ENCODE measurements around the gene CCDC87.
"Not testable (repeated sequence)": the region's sequence is repeated elsewhere in the genome, so short reads cannot be mapped to it uniquely, and the experiment has no call there.

Gene CCDC87, protein sequence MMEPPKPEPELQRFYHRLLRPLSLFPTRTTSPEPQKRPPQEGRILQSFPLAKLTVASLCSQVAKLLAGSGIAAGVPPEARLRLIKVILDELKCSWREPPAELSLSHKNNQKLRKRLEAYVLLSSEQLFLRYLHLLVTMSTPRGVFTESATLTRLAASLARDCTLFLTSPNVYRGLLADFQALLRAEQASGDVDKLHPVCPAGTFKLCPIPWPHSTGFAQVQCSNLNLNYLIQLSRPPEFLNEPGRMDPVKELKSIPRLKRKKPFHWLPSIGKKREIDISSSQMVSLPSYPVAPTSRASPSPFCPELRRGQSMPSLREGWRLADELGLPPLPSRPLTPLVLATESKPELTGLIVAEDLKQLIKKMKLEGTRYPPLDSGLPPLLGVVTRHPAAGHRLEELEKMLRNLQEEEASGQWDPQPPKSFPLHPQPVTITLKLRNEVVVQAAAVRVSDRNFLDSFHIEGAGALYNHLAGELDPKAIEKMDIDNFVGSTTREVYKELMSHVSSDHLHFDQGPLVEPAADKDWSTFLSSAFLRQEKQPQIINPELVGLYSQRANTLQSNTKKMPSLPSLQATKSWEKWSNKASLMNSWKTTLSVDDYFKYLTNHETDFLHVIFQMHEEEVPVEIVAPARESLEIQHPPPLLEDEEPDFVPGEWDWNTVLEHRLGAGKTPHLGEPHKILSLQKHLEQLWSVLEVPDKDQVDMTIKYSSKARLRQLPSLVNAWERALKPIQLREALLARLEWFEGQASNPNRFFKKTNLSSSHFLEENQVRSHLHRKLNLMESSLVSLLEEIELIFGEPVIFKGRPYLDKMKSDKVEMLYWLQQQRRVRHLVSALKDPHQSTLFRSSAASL

DNA sequence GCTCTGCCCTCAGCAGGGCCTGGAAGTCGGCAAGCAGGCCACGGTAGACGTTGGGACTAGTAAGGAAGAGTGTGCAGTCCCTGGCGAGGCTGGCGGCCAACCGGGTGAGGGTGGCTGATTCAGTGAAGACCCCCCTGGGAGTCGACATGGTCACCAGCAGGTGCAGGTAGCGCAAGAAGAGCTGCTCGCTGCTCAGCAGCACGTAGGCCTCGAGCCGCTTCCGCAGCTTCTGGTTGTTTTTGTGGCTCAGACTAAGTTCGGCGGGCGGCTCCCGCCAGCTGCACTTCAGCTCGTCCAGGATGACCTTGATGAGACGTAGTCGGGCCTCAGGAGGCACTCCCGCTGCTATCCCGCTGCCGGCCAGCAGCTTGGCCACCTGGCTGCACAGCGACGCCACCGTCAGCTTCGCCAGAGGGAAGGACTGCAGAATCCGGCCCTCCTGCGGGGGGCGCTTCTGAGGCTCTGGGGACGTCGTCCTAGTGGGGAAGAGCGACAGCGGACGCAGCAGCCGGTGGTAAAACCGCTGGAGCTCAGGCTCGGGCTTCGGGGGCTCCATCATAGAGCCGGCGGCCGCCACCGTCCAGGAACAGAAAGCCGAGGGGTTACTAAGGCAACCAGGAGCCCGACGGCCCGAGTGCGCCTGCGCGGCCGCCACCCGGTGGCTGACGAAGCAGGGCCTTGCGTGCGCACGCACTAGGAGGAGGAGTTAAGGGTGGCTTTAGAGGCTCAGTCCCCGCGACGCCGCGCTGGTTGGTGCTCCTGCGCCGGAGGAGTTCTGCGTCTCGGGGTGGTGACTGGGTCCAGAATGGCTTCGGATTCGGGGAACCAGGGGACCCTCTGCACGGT lies at the start of gene CCDC87, which contains the start of gene CCS:
CCDC87 (minus strand) TSS at position 607 of the 846 bp plus-strand sequence; CDS start at position 559, 48 bp downstream.
CCS (plus strand) TSS at position 729 of the 846 bp plus-strand sequence; CDS start at position 806, 77 bp downstream.
- Mint-ChIP-seq H3K27me3 (ENCODE audit: low read depth) (no peaks in the 10 kb centered on the region), H3K9me3 (no peaks in the 10 kb centered on the region), H3K4me1 (ENCODE audit: low read depth) (peaks cover 18% of the 10 kb centered on the region), H3K27ac (peak within 1 kb of the TSS; percentile 98), H3K4me3 (peak within 1 kb of the TSS; percentile 100), H3K36me3 (ENCODE audit: low read depth) (peaks cover 2% of the 10 kb centered on the region)

DNA sequence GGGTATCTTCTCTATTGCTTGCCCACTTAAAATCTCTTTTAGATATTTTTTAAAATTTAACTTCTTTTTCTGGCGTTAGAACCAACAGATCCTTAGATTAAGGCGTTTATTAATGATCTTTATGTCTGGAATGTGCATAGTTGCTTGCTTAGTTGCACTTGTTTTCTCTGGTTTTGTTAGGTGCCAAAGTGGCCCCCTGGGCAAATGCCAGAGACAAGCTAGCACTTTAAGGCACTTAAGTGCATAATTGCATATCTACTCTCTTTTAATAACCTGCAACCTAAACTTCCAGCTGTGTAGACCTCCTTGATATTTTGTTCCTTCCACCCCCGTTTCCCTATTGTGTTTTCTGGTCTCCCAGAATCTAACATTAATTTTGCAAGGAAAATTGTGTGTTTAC lies 49.0 kb upstream of the CCDC87 start:
- Mint-ChIP-seq H3K9me3 (no peaks in the 10 kb centered on the region), H3K27me3 (ENCODE audit: low read depth) (no peaks in the 10 kb centered on the region), H3K27ac (peak overlapping the region; percentile 2), H3K4me3 (peak overlapping the region; percentile 52), H3K36me3 (ENCODE audit: low read depth) (peaks cover 70% of the 10 kb centered on the region), H3K4me1 (ENCODE audit: low read depth) (peaks cover 75% of the 10 kb centered on the region)

DNA sequence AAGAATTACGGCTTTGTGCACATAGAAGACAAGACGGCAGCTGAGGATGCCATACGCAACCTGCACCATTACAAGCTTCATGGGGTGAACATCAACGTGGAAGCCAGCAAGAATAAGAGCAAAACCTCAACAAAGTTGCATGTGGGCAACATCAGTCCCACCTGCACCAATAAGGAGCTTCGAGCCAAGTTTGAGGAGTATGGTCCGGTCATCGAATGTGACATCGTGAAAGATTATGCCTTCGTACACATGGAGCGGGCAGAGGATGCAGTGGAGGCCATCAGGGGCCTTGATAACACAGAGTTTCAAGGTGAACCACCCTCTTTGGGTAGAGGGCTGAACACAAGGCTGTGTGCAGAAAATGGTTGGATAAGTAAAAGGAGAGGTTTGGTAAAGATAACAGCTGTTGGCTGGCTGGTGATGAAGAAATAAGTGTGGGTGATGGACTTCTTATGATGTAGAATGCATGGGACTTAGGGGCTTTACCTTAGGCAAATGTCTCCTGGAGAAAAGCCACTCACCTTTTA lies 47.0 kb upstream of the CCDC87 start:
- Mint-ChIP-seq H3K4me3 (peak overlapping the region; percentile 88), H3K36me3 (ENCODE audit: low read depth) (peaks cover 51% of the 10 kb centered on the region), H3K4me1 (ENCODE audit: low read depth) (peaks cover 61% of the 10 kb centered on the region), H3K27ac (peak overlapping the region; percentile 91)
- H3K9me3 Mint-ChIP-seq; H3K27me3 Mint-ChIP-seq (ENCODE audit: low read depth): not testable (repeated sequence)

DNA sequence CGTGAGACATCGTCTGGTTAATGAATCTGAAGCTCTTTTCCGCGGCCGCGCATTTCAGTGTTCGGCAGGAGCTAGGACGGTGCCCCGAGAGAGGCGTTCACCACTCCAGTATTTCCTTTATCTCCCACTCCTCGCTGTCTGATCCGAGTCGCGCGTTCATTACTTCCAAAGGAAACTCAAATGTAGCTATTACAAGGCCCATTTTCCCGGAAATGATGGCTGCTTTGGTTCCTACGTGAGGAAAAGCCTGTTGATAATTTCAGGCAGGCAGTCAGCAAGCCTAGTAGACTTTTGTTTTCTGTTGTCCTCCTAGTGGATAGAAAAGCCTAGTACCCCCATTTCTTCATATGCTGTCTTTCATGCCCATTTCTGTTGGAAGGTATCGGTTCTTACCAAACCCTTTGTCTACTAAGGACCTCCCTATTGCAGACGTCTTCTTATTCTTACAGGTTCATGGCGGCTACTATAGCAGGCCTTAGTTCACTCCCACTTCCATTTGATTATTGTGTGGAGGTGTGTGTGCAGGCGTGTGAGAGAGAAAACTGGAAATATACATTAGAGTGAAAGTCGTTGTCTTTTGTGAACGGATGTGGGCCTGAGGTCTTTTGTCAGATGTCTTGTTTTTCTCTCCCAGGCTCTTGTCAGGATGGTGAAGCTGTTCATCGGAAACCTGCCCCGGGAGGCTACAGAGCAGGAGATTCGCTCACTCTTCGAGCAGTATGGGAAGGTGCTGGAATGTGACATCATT lies 46.4 kb upstream of the CCDC87 start:
- H3K27me3 Mint-ChIP-seq (ENCODE audit: low read depth) = no peaks in the 10 kb centered on the region
- peak overlapping the region; percentile 88 for H3K4me3 Mint-ChIP-seq

DNA sequence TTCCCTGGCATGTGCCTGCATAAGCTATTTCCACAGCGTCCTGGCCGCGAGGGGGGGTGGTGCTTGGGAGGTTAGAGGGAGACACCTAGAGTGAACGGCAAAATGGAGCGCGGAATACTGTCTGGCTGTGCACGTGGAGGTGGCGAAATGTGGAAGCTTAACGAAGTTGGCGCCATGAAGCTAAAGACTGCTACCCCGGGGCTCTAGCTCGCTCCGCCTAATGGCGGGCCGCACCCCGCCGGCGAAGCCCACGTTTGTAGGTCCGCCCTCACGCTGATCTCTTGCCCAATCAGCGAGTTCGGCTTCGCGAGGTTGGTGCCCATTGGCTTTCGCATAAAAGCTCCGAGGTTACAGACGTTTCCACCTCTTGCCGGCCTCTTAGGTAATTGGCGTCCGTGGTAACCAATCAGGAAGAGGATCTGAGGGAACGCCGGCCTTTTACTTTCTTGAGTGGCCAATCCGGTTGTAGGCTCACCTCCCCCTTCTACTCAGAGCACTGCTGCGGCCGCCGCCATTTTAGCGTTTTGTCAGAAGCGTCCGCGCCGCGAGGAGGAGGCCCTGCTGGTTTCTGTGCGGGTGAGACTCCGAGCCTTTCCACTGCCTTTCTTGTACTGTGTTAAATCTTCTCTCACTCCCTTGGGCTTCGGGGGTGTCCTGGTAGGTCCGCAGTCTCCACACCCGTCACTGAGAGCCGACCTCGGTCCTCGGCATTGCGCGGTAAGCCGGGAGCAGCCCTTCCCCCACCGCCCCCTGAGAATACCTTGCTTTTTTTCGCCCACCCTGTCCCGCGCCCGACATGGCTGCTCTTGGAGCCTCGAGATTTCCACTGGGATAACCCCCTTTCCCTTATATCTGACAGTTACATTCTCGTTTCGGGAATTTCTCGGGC lies 45.6 kb upstream of the CCDC87 start, which contains the start of gene RBM4:
RBM4 (plus strand) TSS at position 527 of the 889 bp plus-strand sequence. CDS start 1,009 bp downstream, outside the sequence.
- H3K4me1 Mint-ChIP-seq (ENCODE audit: low read depth) = peaks cover 57% of the 10 kb centered on the region
- no peaks in the 10 kb centered on the region for H3K9me3 Mint-ChIP-seq
- no peaks in the 10 kb centered on the region for H3K27me3 Mint-ChIP-seq (ENCODE audit: low read depth)
- peak within 1 kb of the TSS; percentile 91 for H3K27ac Mint-ChIP-seq
- H3K36me3 Mint-ChIP-seq (ENCODE audit: low read depth) = peaks cover 44% of the 10 kb centered on the region
- H3K4me3 Mint-ChIP-seq = peak within 1 kb of the TSS; percentile 88

More for the DNA sequence above, 46.4 kb upstream of the CCDC87 start:
- peaks cover 60% of the 10 kb centered on the region for H3K4me1 Mint-ChIP-seq (ENCODE audit: low read depth)
- H3K9me3 Mint-ChIP-seq = no peaks in the 10 kb centered on the region
- H3K27ac Mint-ChIP-seq = peak overlapping the region; percentile 91
- H3K36me3 Mint-ChIP-seq (ENCODE audit: low read depth) = peaks cover 51% of the 10 kb centered on the region

DNA sequence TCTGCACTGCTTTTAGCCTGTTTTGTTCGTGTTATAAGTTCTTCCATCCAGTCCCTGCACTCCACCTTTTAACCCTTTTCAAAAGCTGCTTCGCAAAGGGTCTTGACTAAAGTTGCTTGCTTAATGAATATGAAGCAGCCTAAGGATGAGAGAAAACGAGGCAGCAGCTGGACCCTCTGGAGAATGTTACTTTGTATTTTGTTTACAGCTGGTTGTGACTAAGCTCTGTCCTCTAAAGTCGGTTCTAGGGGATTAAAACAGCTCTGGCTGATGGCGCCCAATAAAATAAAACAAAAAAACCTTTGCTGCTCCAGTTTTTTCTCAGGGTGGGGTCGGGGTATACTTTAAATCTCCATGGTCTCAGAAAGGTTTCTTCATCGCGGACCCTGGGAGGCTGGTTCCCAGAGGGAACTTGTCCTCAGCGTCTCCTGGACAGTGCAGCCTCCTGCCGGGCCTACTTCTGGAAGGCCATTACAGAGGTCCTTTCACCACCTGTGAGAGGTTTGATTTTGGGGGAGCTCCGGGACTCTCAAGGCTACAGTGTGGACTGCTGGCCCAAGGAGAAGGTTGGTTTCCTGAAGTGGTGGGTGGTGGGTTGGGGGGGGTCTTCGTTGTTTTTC lies 44.8 kb upstream of the CCDC87 start:
- Mint-ChIP-seq H3K27ac (peak overlapping the region; percentile 91), H3K4me1 (ENCODE audit: low read depth) (peaks cover 49% of the 10 kb centered on the region), H3K36me3 (ENCODE audit: low read depth) (peaks cover 36% of the 10 kb centered on the region)

DNA sequence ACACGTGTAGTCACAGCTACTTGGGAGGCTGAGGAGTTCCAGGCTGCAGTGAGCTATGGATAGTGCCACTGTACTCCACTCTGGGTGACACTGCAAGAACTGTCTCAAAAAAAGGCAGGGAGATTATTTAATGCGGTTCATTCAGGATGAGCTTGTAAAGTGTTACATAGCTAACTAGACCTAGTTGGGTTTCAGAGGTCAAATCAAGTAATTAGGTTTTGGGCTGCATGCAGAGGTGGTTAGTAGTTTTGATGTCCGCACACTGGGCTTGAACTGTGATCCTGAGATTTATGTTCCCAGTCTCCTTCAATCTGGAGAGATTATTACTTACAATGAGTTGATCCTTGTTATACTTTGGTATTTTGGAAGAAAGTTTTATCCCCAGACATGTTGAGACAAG lies 43.5 kb upstream of the CCDC87 start:
- Mint-ChIP-seq H3K9me3 (no peaks in the 10 kb centered on the region), H3K4me3 (no peak overlapping the region), H3K27me3 (ENCODE audit: low read depth) (no peaks in the 10 kb centered on the region), H3K36me3 (ENCODE audit: low read depth) (peaks cover 31% of the 10 kb centered on the region), H3K27ac (peak overlapping the region; percentile 24), H3K4me1 (ENCODE audit: low read depth) (peaks cover 39% of the 10 kb centered on the region)

More for the DNA sequence above, 44.8 kb upstream of the CCDC87 start:
- Mint-ChIP-seq H3K4me3 (peak overlapping the region; percentile 88), H3K27me3 (ENCODE audit: low read depth) (no peaks in the 10 kb centered on the region), H3K9me3 (no peaks in the 10 kb centered on the region)

DNA sequence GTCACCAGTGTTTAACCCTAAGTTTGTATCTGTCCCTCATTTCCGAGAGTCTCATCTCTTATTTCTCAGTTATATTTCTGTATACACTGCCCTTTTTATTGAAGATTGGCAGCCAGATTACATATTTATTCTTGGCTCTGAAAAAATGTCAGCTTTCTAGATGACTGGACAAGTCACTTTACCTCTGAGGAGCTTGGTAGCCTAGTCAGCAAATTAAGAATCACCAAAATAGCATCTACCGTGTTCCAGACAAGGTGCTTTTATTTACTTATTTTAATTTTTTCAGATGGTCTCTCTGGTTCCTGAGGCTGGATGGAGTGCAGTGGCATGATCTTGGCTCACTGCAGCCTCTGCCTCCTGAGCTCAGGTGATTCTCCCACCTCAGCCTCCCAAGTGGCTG lies 40.1 kb upstream of the CCDC87 start:
- Mint-ChIP-seq H3K27me3 (ENCODE audit: low read depth) (no peaks in the 10 kb centered on the region), H3K4me3 (no peak overlapping the region), H3K27ac (no peak overlapping the region), H3K4me1 (ENCODE audit: low read depth) (peaks cover 26% of the 10 kb centered on the region), H3K36me3 (ENCODE audit: low read depth) (peaks cover 28% of the 10 kb centered on the region), H3K9me3 (no peaks in the 10 kb centered on the region)

DNA sequence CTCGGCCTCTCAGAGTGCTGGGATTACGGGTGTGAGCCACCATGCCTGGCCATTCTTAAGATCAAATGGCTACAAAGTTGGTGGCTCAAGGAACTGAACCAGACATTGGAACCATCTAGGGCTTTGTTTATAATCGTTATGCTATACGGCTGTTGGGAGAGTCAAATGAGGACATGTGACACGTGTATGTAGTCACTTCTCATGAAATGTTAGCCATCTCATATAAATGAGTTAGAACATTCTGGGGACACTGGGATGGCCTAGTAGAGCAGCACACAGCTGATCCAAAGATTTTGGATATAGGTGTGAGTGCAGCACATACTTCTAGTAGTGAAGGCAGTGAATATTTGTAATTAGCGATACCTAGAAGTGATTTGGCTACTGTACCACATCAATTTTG lies 39.0 kb upstream of the CCDC87 start:
- Mint-ChIP-seq H3K4me3 (no peak overlapping the region), H3K4me1 (ENCODE audit: low read depth) (peaks cover 18% of the 10 kb centered on the region), H3K9me3 (no peaks in the 10 kb centered on the region), H3K27ac (no peak overlapping the region), H3K36me3 (ENCODE audit: low read depth) (peaks cover 37% of the 10 kb centered on the region), H3K27me3 (ENCODE audit: low read depth) (no peaks in the 10 kb centered on the region)

DNA sequence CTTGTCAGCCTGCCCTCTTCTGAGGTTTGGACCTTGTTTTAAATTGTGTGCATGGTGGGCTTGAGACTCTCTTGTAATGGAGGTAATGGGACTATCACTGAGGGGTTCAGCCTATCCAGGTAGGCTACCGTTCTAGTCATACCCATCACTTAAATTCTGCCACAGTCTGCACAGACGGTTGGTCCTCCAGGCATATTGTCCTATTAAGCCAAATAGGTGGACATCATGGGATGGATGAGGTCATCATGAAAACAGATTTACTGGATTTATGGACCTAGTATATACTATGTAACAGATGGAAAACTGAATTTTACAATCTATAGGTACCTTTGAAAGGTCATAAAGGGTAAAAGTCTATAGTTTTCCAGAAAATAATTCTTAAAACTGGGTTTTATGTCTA lies 36.5 kb upstream of the CCDC87 start:
- Mint-ChIP-seq H3K36me3 (ENCODE audit: low read depth) (peaks cover 46% of the 10 kb centered on the region), H3K4me1 (ENCODE audit: low read depth) (peaks cover 9% of the 10 kb centered on the region), H3K27me3 (ENCODE audit: low read depth) (no peaks in the 10 kb centered on the region)

DNA sequence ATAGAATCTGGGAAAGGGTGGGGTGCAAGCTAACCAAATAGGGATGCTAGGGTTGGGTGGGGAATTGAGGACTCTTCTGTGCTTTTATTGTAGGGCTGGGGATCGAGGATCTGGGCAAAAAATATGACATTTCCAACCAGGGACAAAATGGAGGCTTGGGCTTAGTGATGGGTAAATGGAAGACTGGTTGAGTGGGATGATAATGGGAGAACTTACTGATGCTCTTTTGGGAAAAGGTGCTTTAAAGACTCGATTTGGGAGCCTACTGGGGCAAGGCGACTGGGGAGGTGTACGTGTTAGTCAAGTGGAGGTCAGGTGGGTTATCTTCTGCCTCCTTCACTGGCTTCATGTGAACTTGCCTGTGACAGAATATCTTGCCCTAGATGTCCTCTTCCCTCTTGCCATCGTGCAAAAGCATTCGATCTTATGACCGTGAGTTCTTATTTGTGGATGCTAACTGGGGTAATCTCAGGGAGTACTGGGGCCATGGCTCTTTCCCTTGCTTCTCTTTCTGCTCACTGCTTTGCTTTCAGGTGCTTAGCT lies 35.3 kb upstream of the CCDC87 start:
- Mint-ChIP-seq H3K27ac (no peak overlapping the region), H3K4me1 (ENCODE audit: low read depth) (peaks cover 18% of the 10 kb centered on the region)

More for the DNA sequence above, 36.5 kb upstream of the CCDC87 start:
- no peak overlapping the region for H3K4me3 Mint-ChIP-seq
- no peaks in the 10 kb centered on the region for H3K9me3 Mint-ChIP-seq
- no peak overlapping the region for H3K27ac Mint-ChIP-seq

DNA sequence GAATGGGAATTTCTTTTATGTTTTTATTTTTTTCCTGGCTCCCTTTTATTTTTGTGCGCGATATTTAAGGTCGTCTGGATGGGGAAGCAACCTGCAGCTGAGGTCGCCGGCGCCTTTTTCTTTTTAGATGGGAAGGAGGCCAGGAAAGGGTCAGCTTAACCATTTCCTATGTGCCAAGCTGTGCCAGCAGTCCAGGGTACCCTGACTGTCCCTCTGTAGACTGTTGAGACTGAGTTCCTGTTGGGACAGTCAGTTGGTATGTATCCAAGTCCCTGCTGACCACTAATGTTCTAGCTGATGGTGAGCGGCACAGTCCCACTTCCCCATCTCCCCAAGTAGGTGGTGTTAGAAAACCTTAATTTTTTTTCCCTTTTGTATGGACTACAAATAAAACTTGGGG lies 34.1 kb upstream of the CCDC87 start:
- no peaks in the 10 kb centered on the region for H3K9me3 Mint-ChIP-seq
- H3K27ac Mint-ChIP-seq = no peak overlapping the region
- H3K36me3 Mint-ChIP-seq (ENCODE audit: low read depth) = peaks cover 58% of the 10 kb centered on the region
- no peaks in the 10 kb centered on the region for H3K27me3 Mint-ChIP-seq (ENCODE audit: low read depth)
- no peak overlapping the region for H3K4me3 Mint-ChIP-seq
- H3K4me1 Mint-ChIP-seq (ENCODE audit: low read depth) = peaks cover 26% of the 10 kb centered on the region

More for the DNA sequence above, 35.3 kb upstream of the CCDC87 start:
- no peaks in the 10 kb centered on the region for H3K9me3 Mint-ChIP-seq
- H3K4me3 Mint-ChIP-seq = no peak overlapping the region
- H3K27me3 Mint-ChIP-seq (ENCODE audit: low read depth) = no peaks in the 10 kb centered on the region
- peaks cover 55% of the 10 kb centered on the region for H3K36me3 Mint-ChIP-seq (ENCODE audit: low read depth)
